Muscle layer of colon (tissue), 2 donors: Measurements from ENCODE around the gene BRD4.

Experiments used
- H3K27ac ChIP-seq: one replicate; pipeline ENCODE4 v1.7.0; 2013; ENCODE audit warnings: low read depth, mild to moderate bottlenecking, low read length, moderate library complexity
- H3K27me3 ChIP-seq, 2 donors: one replicate each; pipeline ENCODE4 v1.7.0; 2013; ENCODE audit warnings: low read length in 2 of 2, mild to moderate bottlenecking in 2 of 2; ENCODE audit not compliant: insufficient read depth in 2 of 2, control insufficient read depth in 1 of 2
- H3K36me3 ChIP-seq: one replicate; pipeline ENCODE4 v1.7.0; 2013; ENCODE audit warnings: mild to moderate bottlenecking, low read length; ENCODE audit not compliant: insufficient read depth
- H3K4me1 ChIP-seq: one replicate; pipeline ENCODE4 v1.7.0; 2013; ENCODE audit warnings: mild to moderate bottlenecking, low read length; ENCODE audit not compliant: insufficient read depth
- H3K4me3 ChIP-seq, 2 donors: one replicate each; pipeline ENCODE4 v1.7.0; 2013; ENCODE audit warnings: low read length in 2 of 2, low read depth in 1 of 2, mild to moderate bottlenecking in 1 of 2, moderate library complexity in 1 of 2
- H3K9ac ChIP-seq: one replicate; pipeline ENCODE4 v1.7.0; 2013; ENCODE audit warnings: low read length
- H3K9me3 ChIP-seq: one replicate; pipeline ENCODE4 v1.7.0; 2013; ENCODE audit warnings: mild to moderate bottlenecking, low read length
- donor health status: abdominal sarcoma.
- donor health status: Adenocarcinoma of cecum.

Gene BRD4

GRCh38 chr19:15241259-15241910 lies 91.0 kb downstream of the BRD4 start:
- Histone ChIP-seq H3K36me3 (peaks cover 71% of the 10 kb centered on the region), H3K9ac (no peak overlapping the region), H3K4me3 (no peak overlapping the region), H3K27ac (no peak overlapping the region), H3K9me3 (no peaks in the 10 kb centered on the region), H3K4me1 (no peaks in the 10 kb centered on the region), H3K27me3 (no peaks in the 10 kb centered on the region)

GRCh38 chr19:15240515-15240914 lies 91.8 kb downstream of the BRD4 start:
- H3K9me3 ChIP-seq: no peaks in the 10 kb centered on the region
- no peak overlapping the region for H3K9ac ChIP-seq
- H3K27ac ChIP-seq: no peak overlapping the region
- no peak overlapping the region for H3K4me3 ChIP-seq
- H3K36me3 ChIP-seq: peaks cover 71% of the 10 kb centered on the region
- H3K4me1 ChIP-seq: no peaks in the 10 kb centered on the region
- H3K27me3 ChIP-seq: no peaks in the 10 kb centered on the region

- H3K36me3 ChIP-seq: peaks cover 63% of the 10 kb centered on the region
- no peaks in the 10 kb centered on the region for H3K4me1 ChIP-seq
- no peak overlapping the region for H3K27ac ChIP-seq
- no peak overlapping the region for H3K9ac ChIP-seq
- no peaks in the 10 kb centered on the region for H3K9me3 ChIP-seq
- no peak overlapping the region for H3K4me3 ChIP-seq
- no peaks in the 10 kb centered on the region for H3K27me3 ChIP-seq
These were observed 92.9 kb downstream of the BRD4 start for GRCh38 chr19:15239337-15239949.

- Histone ChIP-seq H3K4me1 (no peaks in the 10 kb centered on the region), H3K4me3 (no peak overlapping the region), H3K27ac (no peak overlapping the region), H3K27me3 (no peaks in the 10 kb centered on the region), H3K9ac (no peak overlapping the region), H3K36me3 (peaks cover 59% of the 10 kb centered on the region), H3K9me3 (no peaks in the 10 kb centered on the region)
These were observed 93.6 kb downstream of the BRD4 start for GRCh38 chr19:15238639-15239155.

GRCh38 chr19:15237759-15238638 lies 94.3 kb downstream of the BRD4 start:
- Histone ChIP-seq H3K27ac (no peak overlapping the region), H3K36me3 (peaks cover 54% of the 10 kb centered on the region)

GRCh38 chr19:15236886-15237285 lies 95.5 kb downstream of the BRD4 start:
- no peaks in the 10 kb centered on the region for H3K9me3 ChIP-seq
- no peak overlapping the region for H3K4me3 ChIP-seq
- H3K9ac ChIP-seq: no peak overlapping the region
- no peak overlapping the region for H3K27ac ChIP-seq
- no peaks in the 10 kb centered on the region for H3K4me1 ChIP-seq
- peaks cover 46% of the 10 kb centered on the region for H3K36me3 ChIP-seq
- peaks cover 1 to 8% of the 10 kb centered on the region in 2 donors for H3K27me3 ChIP-seq

More at GRCh38 chr19:15237759-15238638, 94.3 kb downstream of the BRD4 start:
- Histone ChIP-seq H3K9ac (no peak overlapping the region), H3K4me1 (no peaks in the 10 kb centered on the region), H3K27me3 (no peaks in the 10 kb centered on the region), H3K9me3 (no peaks in the 10 kb centered on the region), H3K4me3 (no peak overlapping the region)

- Histone ChIP-seq H3K9ac (no peak overlapping the region), H3K36me3 (peaks cover 43% of the 10 kb centered on the region), H3K9me3 (no peaks in the 10 kb centered on the region), H3K4me1 (no peaks in the 10 kb centered on the region), H3K4me3 (no peak overlapping the region), H3K27me3 (peaks cover 10 to 19% of the 10 kb centered on the region in 2 donors), H3K27ac (no peak overlapping the region)
These were observed 96.6 kb downstream of the BRD4 start for GRCh38 chr19:15235781-15236180.

- Histone ChIP-seq H3K9me3 (no peaks in the 10 kb centered on the region), H3K9ac (no peak overlapping the region), H3K36me3 (peaks cover 34% of the 10 kb centered on the region), H3K4me3 (no peak overlapping the region), H3K27me3 (peaks cover 10 to 19% of the 10 kb centered on the region in 2 donors), H3K4me1 (no peaks in the 10 kb centered on the region), H3K27ac (no peak overlapping the region)
These were observed 97.8 kb downstream of the BRD4 start for GRCh38 chr19:15234431-15235130.

- H3K9ac ChIP-seq: no peak overlapping the region
- H3K27ac ChIP-seq: no peak overlapping the region
- peak overlapping the region in 1 of 2 donors; percentile 2 for H3K4me3 ChIP-seq
- no peaks in the 10 kb centered on the region for H3K4me1 ChIP-seq
- H3K27me3 ChIP-seq: peaks cover 10 to 19% of the 10 kb centered on the region in 2 donors
- H3K9me3 ChIP-seq: no peaks in the 10 kb centered on the region
- peaks cover 9% of the 10 kb centered on the region for H3K36me3 ChIP-seq
These were observed 101.1 kb downstream of the BRD4 start for GRCh38 chr19:15231271-15231670.

GRCh38 chr19:15227261-15227660 lies 105.1 kb downstream of the BRD4 start:
- H3K4me1 ChIP-seq: peaks cover 6% of the 10 kb centered on the region
- H3K27ac ChIP-seq: no peak overlapping the region
- H3K9ac ChIP-seq: no peak overlapping the region
- H3K27me3 ChIP-seq: peaks cover 10 to 15% of the 10 kb centered on the region in 2 donors
- H3K36me3 ChIP-seq: no peaks in the 10 kb centered on the region
- no peak overlapping the region for H3K4me3 ChIP-seq
- no peaks in the 10 kb centered on the region for H3K9me3 ChIP-seq

GRCh38 chr19:15225760-15226159 lies 106.6 kb downstream of the BRD4 start:
- Histone ChIP-seq H3K27ac (no peak overlapping the region), H3K9me3 (no peaks in the 10 kb centered on the region), H3K4me3 (no peak overlapping the region), H3K27me3 (no peaks in the 10 kb centered on the region), H3K9ac (no peak overlapping the region), H3K36me3 (no peaks in the 10 kb centered on the region), H3K4me1 (peaks cover 6% of the 10 kb centered on the region)
